ENCODE results near the gene SKAP2. TPM values are rescaled to one million over a fixed set of nuclear protein-coding genes. Genes with fewer than 3 reads are reported as not detected.

The SKAP2 gene
- polyA plus RNA-seq, 1 donor from 2014 or later: 3.6 TPM

- H3K9ac ChIP-seq (ENCODE audit: low read length): no peak overlapping the region
- no peaks in the 10 kb centered on the region for H3K27me3 ChIP-seq (ENCODE audit: insufficient read depth, low read depth, low read length)
- no peak overlapping the region for H3K4me2 ChIP-seq (ENCODE audit: low read length)
- H3K27ac ChIP-seq (ENCODE audit: low read length): no peak overlapping the region
- H3K9me3 ChIP-seq (ENCODE audit: low read length): no peaks in the 10 kb centered on the region
- H2AFZ ChIP-seq (ENCODE audit: low read depth, low read length): no peak overlapping the region
- no peaks in the 10 kb centered on the region for H4K20me1 ChIP-seq (ENCODE audit: insufficient read depth)
- H3K4me3 ChIP-seq (ENCODE audit: low read length): no peak overlapping the region
- H3K79me2 ChIP-seq (replicated peaks; ENCODE audit: insufficient read depth, low read length): no peaks in the 10 kb centered on the region
- H3F3A ChIP-seq (ENCODE audit: insufficient read depth, low read length, poor library complexity, severe bottlenecking): no peaks in the 10 kb centered on the region
- TF ChIP-seq POLR2AphosphoS5 (IDR thresholded peaks at IDR 0.05): no peak
- TF ChIP-seq EZH2 (IDR thresholded peaks at IDR 0.05; ENCODE audit: borderline replicate concordance, insufficient read depth, low read length, poor library complexity, severe bottlenecking): no peak
- TF ChIP-seq RAD21 (conservative IDR thresholded peaks at IDR 0.05): no peak
- no peak for TF ChIP-seq EP300 (conservative IDR thresholded peaks at IDR 0.05; ENCODE audit: poor library complexity, severe bottlenecking)
- TF ChIP-seq REST (IDR thresholded peaks at IDR 0.05; ENCODE audit: borderline replicate concordance): no peak
- TF ChIP-seq MXI1 (conservative IDR thresholded peaks at IDR 0.05; ENCODE audit: poor library complexity, severe bottlenecking): no peak
- TF ChIP-seq TAF1 (IDR thresholded peaks at IDR 0.05; ENCODE audit: low read depth): no peak
- TF ChIP-seq CTCF (IDR thresholded peaks at IDR 0.05; ENCODE audit: poor library complexity, severe bottlenecking): no peak
- no peak for TF ChIP-seq SMC3 (conservative IDR thresholded peaks at IDR 0.05; ENCODE audit: poor library complexity)
- H3K36me3 ChIP-seq (ENCODE audit: insufficient read depth, low read length): no peaks in the 10 kb centered on the region
- H3K9me2 ChIP-seq (ENCODE audit: insufficient read depth, low read length): no peaks in the 10 kb centered on the region
These were observed 128.3 kb downstream of the SKAP2 start for GRCh38 chr7:26735976-26736600.

GRCh38 chr7:26729150-26729775 lies 135.1 kb downstream of the SKAP2 start:
- H3K4me3 ChIP-seq (ENCODE audit: low read length): no peak overlapping the region
- H3K79me2 ChIP-seq (replicated peaks; ENCODE audit: insufficient read depth, low read length): no peaks in the 10 kb centered on the region
- H3K9me2 ChIP-seq (ENCODE audit: insufficient read depth, low read length): no peaks in the 10 kb centered on the region
- H3K36me3 ChIP-seq (ENCODE audit: insufficient read depth, low read length): no peaks in the 10 kb centered on the region
- no peaks in the 10 kb centered on the region for H3K27me3 ChIP-seq (ENCODE audit: insufficient read depth, low read depth, low read length)
- no peak overlapping the region for H3K27ac ChIP-seq (ENCODE audit: low read length)
- H3F3A ChIP-seq (ENCODE audit: insufficient read depth, low read length, poor library complexity, severe bottlenecking): no peaks in the 10 kb centered on the region
- no peaks in the 10 kb centered on the region for H4K20me1 ChIP-seq (ENCODE audit: insufficient read depth)
- TF ChIP-seq POLR2AphosphoS5 (IDR thresholded peaks at IDR 0.05): no peak
- TF ChIP-seq EZH2 (IDR thresholded peaks at IDR 0.05; ENCODE audit: borderline replicate concordance, insufficient read depth, low read length, poor library complexity, severe bottlenecking): no peak
- no peak for TF ChIP-seq SMC3 (conservative IDR thresholded peaks at IDR 0.05; ENCODE audit: poor library complexity)
- no peak for TF ChIP-seq REST (IDR thresholded peaks at IDR 0.05; ENCODE audit: borderline replicate concordance)
- TF ChIP-seq MXI1 (conservative IDR thresholded peaks at IDR 0.05; ENCODE audit: poor library complexity, severe bottlenecking): no peak
- TF ChIP-seq TAF1 (IDR thresholded peaks at IDR 0.05; ENCODE audit: low read depth): no peak
- TF ChIP-seq RAD21 (conservative IDR thresholded peaks at IDR 0.05): no peak
- no peak overlapping the region for H2AFZ ChIP-seq (ENCODE audit: low read depth, low read length)
- no peak overlapping the region for H3K4me2 ChIP-seq (ENCODE audit: low read length)
- H3K9ac ChIP-seq (ENCODE audit: low read length): no peak overlapping the region
- no peaks in the 10 kb centered on the region for H3K9me3 ChIP-seq (ENCODE audit: low read length)
